ENCODE results near the gene ZC3H4. TPM values are rescaled to one million over a fixed set of nuclear protein-coding genes. Genes with fewer than 3 reads are reported as not detected.
"Not testable (repeated sequence)": the region's sequence is repeated elsewhere in the genome, so short reads cannot be mapped to it uniquely, and the experiment has no call there.

ZC3H4 gene
- total RNA-seq, 6 experiments from 2014 or later = 8.3 to 19.1 (median 15.1) TPM

DNA sequence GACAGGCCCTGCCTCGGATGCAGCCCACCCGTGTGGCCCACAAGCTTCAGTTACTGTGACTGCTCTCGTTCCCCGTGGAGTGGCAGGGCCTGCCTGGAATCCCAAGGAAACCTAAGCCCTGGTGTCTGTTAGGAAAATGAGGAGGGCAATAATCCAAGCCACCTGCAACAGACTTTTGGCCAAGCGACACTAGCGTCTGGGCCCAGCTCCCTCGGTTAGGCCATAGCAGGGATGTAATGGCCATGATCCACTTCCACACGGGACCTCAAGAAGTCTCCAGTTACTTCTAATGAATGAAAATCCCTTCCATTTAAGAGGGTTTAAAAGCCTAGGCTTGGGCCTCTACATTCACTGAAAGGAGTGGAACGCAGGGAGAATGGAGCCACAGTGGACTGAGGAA lies 8.9 kb downstream of the ZC3H4 start:
- Histone ChIP-seq H3K9me3 (no peaks in the 10 kb centered on the region), H3K4me3 (no peak overlapping the region), H3K27me3 (no peaks in the 10 kb centered on the region), H3K36me3 (no peaks in the 10 kb centered on the region), H3K27ac (no peak overlapping the region), H3K4me1 (peaks cover 0 to 36% (median 10%) of the 10 kb centered on the region in 4 donors)
- no peak for ATAC-seq
- no peak for TF ChIP-seq POLR2A (IDR thresholded peaks at IDR 0.05)
- TF ChIP-seq, protein P1, sequence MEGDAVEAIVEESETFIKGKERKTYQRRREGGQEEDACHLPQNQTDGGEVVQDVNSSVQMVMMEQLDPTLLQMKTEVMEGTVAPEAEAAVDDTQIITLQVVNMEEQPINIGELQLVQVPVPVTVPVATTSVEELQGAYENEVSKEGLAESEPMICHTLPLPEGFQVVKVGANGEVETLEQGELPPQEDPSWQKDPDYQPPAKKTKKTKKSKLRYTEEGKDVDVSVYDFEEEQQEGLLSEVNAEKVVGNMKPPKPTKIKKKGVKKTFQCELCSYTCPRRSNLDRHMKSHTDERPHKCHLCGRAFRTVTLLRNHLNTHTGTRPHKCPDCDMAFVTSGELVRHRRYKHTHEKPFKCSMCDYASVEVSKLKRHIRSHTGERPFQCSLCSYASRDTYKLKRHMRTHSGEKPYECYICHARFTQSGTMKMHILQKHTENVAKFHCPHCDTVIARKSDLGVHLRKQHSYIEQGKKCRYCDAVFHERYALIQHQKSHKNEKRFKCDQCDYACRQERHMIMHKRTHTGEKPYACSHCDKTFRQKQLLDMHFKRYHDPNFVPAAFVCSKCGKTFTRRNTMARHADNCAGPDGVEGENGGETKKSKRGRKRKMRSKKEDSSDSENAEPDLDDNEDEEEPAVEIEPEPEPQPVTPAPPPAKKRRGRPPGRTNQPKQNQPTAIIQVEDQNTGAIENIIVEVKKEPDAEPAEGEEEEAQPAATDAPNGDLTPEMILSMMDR (IDR thresholded peaks at IDR 0.05) = no peak
- intact Hi-C loops (cut with DNase I) = no loop called here
- 96% methylated on average over 5 of the region's 9 CpGs for WGBS (ENCODE audit: insufficient coverage, low coverage, low lambda C conversion rate, missing lambda C conversion rate)
- no peak for DNase-seq

DNA sequence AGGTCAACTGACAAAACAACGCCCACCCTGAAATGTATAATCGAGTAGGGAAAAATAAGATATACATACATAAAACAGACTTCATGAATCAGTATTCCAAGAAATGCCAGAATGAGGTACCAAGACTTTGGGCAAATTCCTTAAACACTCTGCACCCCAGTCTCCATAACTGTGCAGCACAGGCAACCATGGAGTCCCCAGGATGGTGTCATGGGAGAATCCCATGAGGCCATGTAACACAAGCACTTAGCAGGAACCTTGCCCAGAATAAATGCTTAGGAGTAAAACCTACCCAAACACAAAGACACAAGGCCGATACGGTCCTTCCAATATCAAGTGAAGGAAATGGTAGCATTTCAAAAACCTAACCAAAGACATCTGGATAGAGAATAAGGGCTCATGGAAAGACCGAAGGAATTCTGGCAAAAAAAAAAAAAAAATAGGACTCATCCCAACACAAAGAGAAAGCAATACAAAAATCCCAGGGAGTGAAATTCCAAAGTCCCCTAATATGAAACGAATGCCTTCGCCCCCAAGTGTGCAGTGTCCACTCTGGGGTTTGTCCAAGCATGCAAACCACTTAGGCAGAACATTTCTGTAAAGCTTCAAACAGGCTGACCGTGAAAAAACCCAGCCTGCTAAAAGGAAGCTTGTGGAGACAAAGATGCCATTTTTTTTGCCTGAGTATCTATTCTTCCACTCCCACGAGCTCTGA lies 11.1 kb downstream of the ZC3H4 start:
- no peaks in the 10 kb centered on the region for H3K9me3 ChIP-seq
- DNase-seq (no peak), ATAC-seq (no peak)
- H3K27ac ChIP-seq = no peak overlapping the region
- TF ChIP-seq, protein P1 (IDR thresholded peaks at IDR 0.05) = no peak
- no peak for TF ChIP-seq POLR2A (IDR thresholded peaks at IDR 0.05)
- H3K36me3 ChIP-seq = no peaks in the 10 kb centered on the region
- WGBS (ENCODE audit: insufficient coverage, low coverage, low lambda C conversion rate, missing lambda C conversion rate) = 75% methylated on average over 7 of the region's 9 CpGs
- intact Hi-C loops (cut with DNase I) = no loop called here
- H3K4me3 ChIP-seq = no peak overlapping the region
- no peaks in the 10 kb centered on the region for H3K27me3 ChIP-seq
- H3K4me1 ChIP-seq = peaks cover 0 to 22% (median 5%) of the 10 kb centered on the region in 4 donors

DNA sequence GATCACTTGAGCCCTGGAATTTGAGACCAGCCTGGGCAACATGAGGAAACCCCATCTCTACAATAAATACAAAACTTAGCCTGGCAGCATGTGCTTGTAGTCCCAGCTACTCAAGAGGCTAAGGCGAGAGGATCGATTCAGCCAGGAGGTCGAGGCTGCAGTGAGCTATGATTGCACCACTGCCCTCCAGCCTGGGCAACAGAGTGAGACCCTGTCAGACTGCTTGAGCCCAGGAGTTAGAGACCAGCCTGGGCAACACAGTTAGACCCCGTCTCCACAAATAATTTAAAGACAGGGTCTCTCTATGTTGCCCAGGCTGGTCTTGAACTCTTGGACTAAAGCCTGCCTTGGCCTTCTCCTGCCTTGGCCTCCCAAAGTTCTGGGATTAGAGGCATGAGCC lies 12.5 kb downstream of the ZC3H4 start:
- intact Hi-C loops (cut with DNase I); ATAC-seq; H3K36me3 ChIP-seq; H3K27me3 ChIP-seq; H3K4me3 ChIP-seq; H3K9me3 ChIP-seq; H3K27ac ChIP-seq; DNase-seq: not testable (repeated sequence)
- peaks cover 0 to 22% (median 6%) of the 10 kb centered on the region in 4 donors for H3K4me1 ChIP-seq
- whole genome bisulfite sequencing (ENCODE audit: insufficient coverage, low coverage, low lambda C conversion rate, missing lambda C conversion rate) = no CpG with 5 or more reads among the region's 4 CpGs

GRCh38 chr19:47100290-47100689 lies 13.3 kb downstream of the ZC3H4 start:
- no peak for TF ChIP-seq POLR2A (IDR thresholded peaks at IDR 0.05)
- TF ChIP-seq, protein P1 (IDR thresholded peaks at IDR 0.05) = no peak
- Histone ChIP-seq H3K4me3 (no peak overlapping the region), H3K9me3 (no peaks in the 10 kb centered on the region), H3K36me3 (no peaks in the 10 kb centered on the region), H3K4me1 (peaks cover 0 to 24% (median 9%) of the 10 kb centered on the region in 4 donors), H3K27me3 (no peaks in the 10 kb centered on the region), H3K27ac (no peak overlapping the region)
- DNase-seq = no peak
- no peak for ATAC-seq
- intact Hi-C loops (cut with DNase I) = no loop called here
- WGBS (ENCODE audit: insufficient coverage, low coverage, low lambda C conversion rate, missing lambda C conversion rate) = 93% methylated on average over 5 of the region's 5 CpGs

DNA sequence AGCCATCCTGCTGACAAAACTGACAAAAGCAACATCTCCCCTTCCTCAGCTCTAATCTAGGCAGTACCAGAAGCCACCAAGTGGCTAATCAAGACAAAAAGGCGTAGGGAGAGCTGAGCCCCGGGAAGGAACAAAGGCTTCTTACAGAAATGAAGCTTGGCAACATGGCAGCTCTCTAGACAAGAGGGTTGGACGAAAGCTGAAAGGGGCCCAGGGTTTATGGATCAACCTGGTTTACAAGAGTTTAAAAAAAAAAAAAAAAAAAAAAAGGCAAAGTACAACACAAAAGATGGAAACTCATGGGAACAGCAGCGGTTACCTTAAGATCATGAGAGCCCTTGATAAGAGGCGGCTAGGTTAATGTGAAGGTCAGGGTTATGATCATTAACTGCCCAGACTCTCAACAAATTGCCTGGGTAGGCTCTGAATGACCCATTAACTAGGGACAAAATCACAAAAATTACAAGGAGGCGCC lies 14.0 kb downstream of the ZC3H4 start:
- intact Hi-C loops (cut with DNase I) = no loop called here
- TF ChIP-seq, protein P1 (IDR thresholded peaks at IDR 0.05) = no peak
- no peak for TF ChIP-seq POLR2A (IDR thresholded peaks at IDR 0.05)
- H3K4me1 ChIP-seq = peaks cover 0 to 28% (median 12%) of the 10 kb centered on the region in 4 donors
- ATAC-seq = no peak
- WGBS (ENCODE audit: insufficient coverage, low coverage, low lambda C conversion rate, missing lambda C conversion rate) = 95% methylated on average over 6 of the region's 6 CpGs
- H3K27ac ChIP-seq = no peak overlapping the region
- no peaks in the 10 kb centered on the region for H3K9me3 ChIP-seq
- no peaks in the 10 kb centered on the region for H3K27me3 ChIP-seq
- DNase-seq = no peak
- H3K36me3 ChIP-seq = no peaks in the 10 kb centered on the region
- no peak overlapping the region for H3K4me3 ChIP-seq
